ENCODE data around the gene LPIN1. TPM values are rescaled to one million over a fixed set of nuclear protein-coding genes. Genes with fewer than 3 reads are reported as not detected.
A peak's percentile ranks its signal among the peaks of the same experiment; 100 is the strongest.

LPIN1 gene
- total and polyA plus RNA-seq, 2 of the 13 experiments (the other 11 are each of a cell fraction or from before 2014, with no cell fraction given) = 9.7 to 19.4 TPM

DNA sequence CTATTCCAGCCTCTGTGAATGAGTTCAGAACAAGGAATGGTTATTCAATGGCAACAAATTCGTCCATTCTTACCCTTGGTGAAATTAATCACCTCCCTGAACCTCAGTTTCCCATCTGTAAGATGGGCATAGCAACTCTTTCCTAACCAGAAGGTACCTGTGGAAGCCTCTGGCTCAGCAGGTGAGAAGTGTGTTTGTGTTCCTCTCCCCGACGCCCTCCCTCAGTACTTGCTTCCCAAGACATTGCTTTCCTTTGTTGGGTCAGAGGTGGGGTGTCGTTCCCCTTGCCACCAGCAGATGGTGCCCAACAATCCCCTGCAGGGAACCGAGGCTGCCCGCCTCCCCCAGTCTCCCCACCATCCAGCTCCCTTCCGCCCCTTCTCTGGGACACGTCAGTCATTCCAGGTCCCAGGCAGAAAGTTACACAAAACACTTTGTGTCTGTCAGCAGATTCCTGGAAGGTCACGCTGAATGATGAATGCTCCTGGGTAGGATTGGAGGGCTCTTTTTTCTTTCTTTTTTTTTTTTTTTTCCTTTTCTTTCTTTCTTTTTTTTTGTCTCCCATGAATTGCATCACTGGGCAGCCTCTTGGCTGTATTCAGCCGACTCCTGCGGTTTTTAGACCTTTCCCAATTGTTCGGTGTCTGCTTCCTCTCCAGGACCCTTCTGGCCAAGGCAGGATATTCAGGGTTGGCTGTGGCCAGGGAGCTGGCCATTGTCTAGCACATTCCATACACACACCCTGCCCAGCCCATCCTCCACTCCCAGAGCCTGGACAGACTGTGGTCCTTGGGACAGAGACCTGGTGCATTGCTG, 117.3 kb downstream of the LPIN1 start (continued):
- TF ChIP-seq ZHX1 (CRISPR knock-in tag; IDR thresholded peaks at IDR 0.05; ENCODE audit: low read depth) = no peak
- no peak for TF ChIP-seq ZNF781 (CRISPR knock-in tag; IDR thresholded peaks at IDR 0.05; ENCODE audit: borderline replicate concordance, not compliant biosample characterization)
- no peak for TF ChIP-seq ZNF484 (CRISPR knock-in tag; IDR thresholded peaks at IDR 0.05; ENCODE audit: borderline replicate concordance, low read depth)
- TF ChIP-seq HOXD1 (CRISPR knock-in tag; IDR thresholded peaks at IDR 0.05) = no peak
- no peak for TF ChIP-seq ZNF382 (CRISPR knock-in tag; IDR thresholded peaks at IDR 0.05; ENCODE audit: borderline replicate concordance)
- no peak for TF ChIP-seq ZSCAN5A (CRISPR knock-in tag; IDR thresholded peaks at IDR 0.05; ENCODE audit: borderline replicate concordance)
- no peak for TF ChIP-seq ZNF550 (CRISPR knock-in tag; IDR thresholded peaks at IDR 0.05; ENCODE audit: borderline replicate concordance)
- TF ChIP-seq ZNF709 (CRISPR knock-in tag; IDR thresholded peaks at IDR 0.05) = no peak
- TF ChIP-seq TGIF2 (CRISPR knock-in tag; IDR thresholded peaks at IDR 0.05) = no peak
- TF ChIP-seq, protein P1, sequence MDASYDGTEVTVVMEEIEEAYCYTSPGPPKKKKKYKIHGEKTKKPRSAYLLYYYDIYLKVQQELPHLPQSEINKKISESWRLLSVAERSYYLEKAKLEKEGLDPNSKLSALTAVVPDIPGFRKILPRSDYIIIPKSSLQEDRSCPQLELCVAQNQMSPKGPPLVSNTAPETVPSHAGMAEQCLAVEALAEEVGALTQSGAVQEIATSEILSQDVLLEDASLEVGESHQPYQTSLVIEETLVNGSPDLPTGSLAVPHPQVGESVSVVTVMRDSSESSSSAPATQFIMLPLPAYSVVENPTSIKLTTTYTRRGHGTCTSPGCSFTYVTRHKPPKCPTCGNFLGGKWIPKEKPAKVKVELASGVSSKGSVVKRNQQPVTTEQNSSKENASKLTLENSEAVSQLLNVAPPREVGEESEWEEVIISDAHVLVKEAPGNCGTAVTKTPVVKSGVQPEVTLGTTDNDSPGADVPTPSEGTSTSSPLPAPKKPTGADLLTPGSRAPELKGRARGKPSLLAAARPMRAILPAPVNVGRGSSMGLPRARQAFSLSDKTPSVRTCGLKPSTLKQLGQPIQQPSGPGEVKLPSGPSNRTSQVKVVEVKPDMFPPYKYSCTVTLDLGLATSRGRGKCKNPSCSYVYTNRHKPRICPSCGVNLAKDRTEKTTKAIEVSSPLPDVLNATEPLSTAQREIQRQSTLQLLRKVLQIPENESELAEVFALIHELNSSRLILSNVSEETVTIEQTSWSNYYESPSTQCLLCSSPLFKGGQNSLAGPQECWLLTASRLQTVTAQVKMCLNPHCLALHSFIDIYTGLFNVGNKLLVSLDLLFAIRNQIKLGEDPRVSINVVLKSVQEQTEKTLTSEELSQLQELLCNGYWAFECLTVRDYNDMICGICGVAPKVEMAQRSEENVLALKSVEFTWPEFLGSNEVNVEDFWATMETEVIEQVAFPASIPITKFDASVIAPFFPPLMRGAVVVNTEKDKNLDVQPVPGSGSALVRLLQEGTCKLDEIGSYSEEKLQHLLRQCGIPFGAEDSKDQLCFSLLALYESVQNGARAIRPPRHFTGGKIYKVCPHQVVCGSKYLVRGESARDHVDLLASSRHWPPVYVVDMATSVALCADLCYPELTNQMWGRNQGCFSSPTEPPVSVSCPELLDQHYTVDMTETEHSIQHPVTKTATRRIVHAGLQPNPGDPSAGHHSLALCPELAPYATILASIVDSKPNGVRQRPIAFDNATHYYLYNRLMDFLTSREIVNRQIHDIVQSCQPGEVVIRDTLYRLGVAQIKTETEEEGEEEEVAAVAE (CRISPR knock-in tag; IDR thresholded peaks at IDR 0.05; ENCODE audit: borderline replicate concordance) = no peak; the same call in 1 of the 2 replicates
- TF ChIP-seq ATAD3A (CRISPR knock-in tag; IDR thresholded peaks at IDR 0.05) = no peak
- 0 out of 2 replicates have a peak, but pooled peaks have one; percentile 22 for TF ChIP-seq ZNF580 (CRISPR knock-in tag; IDR thresholded peaks at IDR 0.05; ENCODE audit: borderline replicate concordance, low read depth)
- TF ChIP-seq PAF1 (CRISPR knock-in tag; IDR thresholded peaks at IDR 0.05) = no peak
- TF ChIP-seq ZNF512B (CRISPR knock-in tag; IDR thresholded peaks at IDR 0.05; ENCODE audit: borderline replicate concordance) = peak; percentile 55; the same call in 1 of the 2 replicates
- TF ChIP-seq ADNP (CRISPR knock-in tag; IDR thresholded peaks at IDR 0.05) = no peak
